DOHH2 (cell line): ENCODE measurements around the gene PIGS.

ENCODE experiments used
- H3F3A ChIP-seq: fragments of 200-600 bp; sonication (generic), shearing (Covaris generic); 2 replicates; pipeline ENCODE4 v1.6.0; 2016; ENCODE audit warnings: antibody characterized with exemption, mild to moderate bottlenecking; ENCODE audit not compliant: control insufficient read depth, insufficient read depth
- H3K27ac ChIP-seq: fragments of 200-600 bp; sonication (generic); 2 replicates; pipeline ENCODE4 v1.5.1; 2014; ENCODE audit warnings: low read depth, mild to moderate bottlenecking, low read length, moderate library complexity
- H3K27me3 ChIP-seq: fragments of 200-600 bp; sonication (generic); 2 replicates; pipeline ENCODE4 v1.6.1; 2014; ENCODE audit warnings: mild to moderate bottlenecking, low read length, mixed read lengths; ENCODE audit not compliant: control insufficient read depth
- H3K36me3 ChIP-seq: fragments of 200-600 bp; sonication (generic); 2 replicates; pipeline ENCODE4 v1.6.1; 2014; ENCODE audit warnings: mild to moderate bottlenecking, low read length, moderate library complexity, mixed read lengths; ENCODE audit not compliant: control insufficient read depth
- H3K4me1 ChIP-seq: fragments of 200-600 bp; sonication (generic); 2 replicates; pipeline ENCODE4 v1.6.1; 2014; ENCODE audit warnings: mild to moderate bottlenecking, low read length, mixed read lengths; ENCODE audit not compliant: control insufficient read depth
- H3K4me2 ChIP-seq: fragments of 200-600 bp; sonication (generic); 2 replicates; pipeline ENCODE4 v1.6.0; 2014; ENCODE audit warnings: mild to moderate bottlenecking, low read length, moderate library complexity
- H3K4me3 ChIP-seq: fragments of 200-600 bp; sonication (generic); 2 replicates; pipeline ENCODE4 v1.5.1; 2014; ENCODE audit warnings: mild to moderate bottlenecking, low read length, mixed read lengths
- H3K79me2 ChIP-seq: fragments of 200-600 bp; sonication (generic); 2 replicates; pipeline ENCODE4 v1.6.1; 2014; ENCODE audit warnings: mild to moderate bottlenecking, low read length, mixed read lengths; ENCODE audit not compliant: control insufficient read depth
- H3K9me2 ChIP-seq: fragments of 200-600 bp; sonication (generic); replicated peaks from 2 replicates; pipeline ENCODE4 v1.6.1; 2014; ENCODE audit warnings: mild to moderate bottlenecking, low read length, mixed read lengths; ENCODE audit not compliant: control insufficient read depth
- H3K9me3 ChIP-seq: fragments of 200-600 bp; sonication (generic); 2 replicates; pipeline ENCODE4 v1.6.1; 2014; ENCODE audit warnings: antibody characterized with exemption, low read length, mixed read lengths; ENCODE audit not compliant: control insufficient read depth, insufficient read depth
- H4K20me1 ChIP-seq: fragments of 200-600 bp; sonication (generic); 2 replicates; pipeline ENCODE4 v1.6.0; 2014; ENCODE audit warnings: low read depth, mild to moderate bottlenecking, antibody characterized with exemption, low read length, moderate library complexity; ENCODE audit not compliant: control insufficient read depth, insufficient read depth
- CTCF ChIP-seq: fragments of 200-600 bp; sonication (generic); IDR thresholded peaks from one replicate; pipeline ENCODE4 v1.5.1; 2014; ENCODE audit warnings: antibody characterized with exemption, mild to moderate bottlenecking, low read depth, low read length; ENCODE audit not compliant: poor library complexity, severe bottlenecking
- EZH2phosphoT487 ChIP-seq: fragments of 200-600 bp; sonication (generic); IDR thresholded peaks from 2 replicates; pipeline ENCODE4 v1.6.1; 2017; ENCODE audit warnings: borderline replicate concordance, mild to moderate bottlenecking, antibody characterized with exemption, low read length, moderate library complexity, mixed read lengths

Gene PIGS

GRCh38 chr17:28616281-28616680, 45.0 kb upstream of the PIGS start:
- Histone ChIP-seq H3K79me2 (no peaks in the 10 kb centered on the region), H3F3A (peaks cover 6% of the 10 kb centered on the region; the same call in 1 of the 2 replicates), H3K4me3 (no peak overlapping the region), H3K27me3 (no peaks in the 10 kb centered on the region), H3K36me3 (peaks cover 94% of the 10 kb centered on the region), H3K9me2 (no peaks in the 10 kb centered on the region), H4K20me1 (peaks cover 6% of the 10 kb centered on the region; the same call in 1 of the 2 replicates), H3K27ac (no peak overlapping the region), H3K4me1 (peaks cover 5% of the 10 kb centered on the region; the same call in 1 of the 2 replicates), H3K4me2 (no peak overlapping the region), H3K9me3 (no peaks in the 10 kb centered on the region)
- TF ChIP-seq EZH2phosphoT487 (no peak), CTCF (no peak)

GRCh38 chr17:28615260-28615940, 44.1 kb upstream of the PIGS start:
- Histone ChIP-seq H3K36me3 (peaks cover 94% of the 10 kb centered on the region), H3F3A (peaks cover 6% of the 10 kb centered on the region; the same call in 1 of the 2 replicates), H3K4me1 (peaks cover 5% of the 10 kb centered on the region; the same call in 1 of the 2 replicates), H3K4me3 (no peak overlapping the region), H3K4me2 (no peak overlapping the region), H3K27ac (no peak overlapping the region), H3K9me2 (no peaks in the 10 kb centered on the region), H3K9me3 (no peaks in the 10 kb centered on the region), H4K20me1 (peaks cover 6% of the 10 kb centered on the region; the same call in 1 of the 2 replicates), H3K27me3 (no peaks in the 10 kb centered on the region), H3K79me2 (no peaks in the 10 kb centered on the region)
- TF ChIP-seq EZH2phosphoT487 (no peak), CTCF (no peak)

- Histone ChIP-seq H3F3A (peaks cover 6% of the 10 kb centered on the region; the same call in 1 of the 2 replicates), H4K20me1 (peaks cover 6% of the 10 kb centered on the region; the same call in 1 of the 2 replicates), H3K4me2 (no peak within 1 kb of the TSS), H3K4me1 (peaks cover 5% of the 10 kb centered on the region; the same call in 1 of the 2 replicates), H3K79me2 (no peaks in the 10 kb centered on the region), H3K9me3 (no peaks in the 10 kb centered on the region), H3K27ac (no peak within 1 kb of the TSS), H3K4me3 (no peak within 1 kb of the TSS), H3K27me3 (no peaks in the 10 kb centered on the region), H3K9me2 (no peaks in the 10 kb centered on the region), H3K36me3 (peaks cover 87% of the 10 kb centered on the region)
- TF ChIP-seq EZH2phosphoT487 (no peak), CTCF (no peak)
Observed at GRCh38 chr17:28613931-28614381, 42.6 kb upstream of the PIGS start, which contains the start of gene RSKR. Gene RSKR (minus strand): TSS chr17:28614185. CDS start chr17:28614161, 24 bp downstream.
